ENCODE measurements around the gene MAST2. TPM values are rescaled to one million over a fixed set of nuclear protein-coding genes. Genes with fewer than 3 reads are reported as not detected.

MAST2 gene
- 10 to 100 TPM; 22.3 to 39.6 TPM for total RNA-seq

DNA sequence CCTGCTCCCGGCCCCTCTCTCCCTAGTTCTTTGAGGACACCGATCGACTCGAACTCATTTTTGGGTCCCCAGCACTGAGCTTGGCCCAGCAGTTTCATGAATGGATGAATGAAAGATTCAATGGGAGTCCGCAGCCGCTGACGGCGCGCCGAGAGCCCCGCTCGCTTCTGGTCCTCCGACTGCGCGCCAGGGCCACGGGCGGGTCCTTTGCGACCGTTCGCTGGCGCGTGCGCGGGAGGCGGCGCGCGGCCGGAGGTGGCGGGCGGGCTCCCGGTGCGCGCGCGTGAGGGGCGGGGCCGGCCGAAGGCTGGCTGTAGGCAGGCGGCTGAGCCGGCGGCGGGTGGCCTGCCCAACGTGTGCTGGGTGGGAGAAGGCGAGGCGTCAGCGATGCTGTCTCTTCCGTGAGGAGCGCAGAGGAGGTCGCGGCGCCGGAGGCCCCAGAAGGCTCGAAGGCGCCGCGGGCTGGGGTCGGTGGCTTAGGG, at the start of gene MAST2:
Gene MAST2, plus strand, starts transcription at position 314 of the 482 bp plus-strand sequence. CDS start 284 bp downstream, outside the sequence.
- Mint-ChIP-seq H3K36me3 (peaks cover 13 to 20% of the 10 kb centered on the region in 2 donors), H3K27ac (peak within 1 kb of the TSS; percentile 87 to 90), H3K9me3 (no peaks in the 10 kb centered on the region)
- DNase-seq (ENCODE audit: low spot score in 2 of 2): peak; percentile 89 to 92
- peak; percentile 89 to 98 for ATAC-seq

DNA sequence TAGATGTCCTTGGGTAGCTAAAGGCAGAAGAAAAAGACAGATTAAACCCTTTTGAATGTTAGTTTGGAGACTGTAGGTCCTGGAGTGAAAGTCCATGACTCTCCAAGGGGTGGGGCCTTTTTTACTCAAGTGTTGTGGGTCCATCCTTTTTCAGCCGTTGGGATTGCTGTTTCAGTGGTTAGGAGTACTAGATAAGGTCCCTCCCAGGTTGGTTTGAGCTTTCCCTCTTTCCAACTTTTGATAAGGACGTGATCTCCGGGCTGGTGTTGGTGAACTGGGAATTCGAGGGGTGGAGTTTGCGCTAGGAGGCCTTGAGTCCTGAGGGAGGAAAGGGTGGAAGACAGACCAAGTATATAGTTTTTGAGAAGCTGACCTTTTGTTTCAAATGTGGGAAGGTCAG, 47.7 kb upstream of the MAST2 start:
- Mint-ChIP-seq H3K27ac (no peak overlapping the region), H3K9me3 (peaks cover 8 to 19% of the 10 kb centered on the region in 2 donors), H3K36me3 (peaks cover 0 to 18% of the 10 kb centered on the region in 2 donors)
- ATAC-seq (no peak), DNase-seq (ENCODE audit: low spot score in 2 of 2) (no peak)

DNA sequence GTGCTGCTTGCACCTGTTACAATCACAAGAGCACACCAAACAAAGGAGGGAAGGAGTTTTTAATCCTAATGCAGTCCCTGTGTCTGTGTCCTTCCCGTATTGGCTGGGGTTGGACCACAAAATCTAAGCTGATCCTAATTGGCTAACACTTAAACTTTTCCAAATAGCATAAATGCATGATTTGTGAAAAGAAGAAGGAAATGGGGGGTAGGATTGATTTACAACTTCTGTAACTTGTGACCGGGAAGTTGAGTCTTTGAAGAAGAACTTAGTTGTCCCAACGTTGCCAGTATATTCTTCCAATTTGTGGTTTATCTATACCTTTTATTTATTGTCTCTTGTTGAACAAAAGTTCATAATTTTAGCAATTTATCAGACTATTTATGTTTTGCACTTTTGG, 41.1 kb upstream of the MAST2 start:
- Mint-ChIP-seq H3K9me3 (no peaks in the 10 kb centered on the region), H3K27ac (no peak overlapping the region), H3K36me3 (no peaks in the 10 kb centered on the region)
- DNase-seq (ENCODE audit: low spot score in 2 of 2): no peak
- ATAC-seq: no peak

DNA sequence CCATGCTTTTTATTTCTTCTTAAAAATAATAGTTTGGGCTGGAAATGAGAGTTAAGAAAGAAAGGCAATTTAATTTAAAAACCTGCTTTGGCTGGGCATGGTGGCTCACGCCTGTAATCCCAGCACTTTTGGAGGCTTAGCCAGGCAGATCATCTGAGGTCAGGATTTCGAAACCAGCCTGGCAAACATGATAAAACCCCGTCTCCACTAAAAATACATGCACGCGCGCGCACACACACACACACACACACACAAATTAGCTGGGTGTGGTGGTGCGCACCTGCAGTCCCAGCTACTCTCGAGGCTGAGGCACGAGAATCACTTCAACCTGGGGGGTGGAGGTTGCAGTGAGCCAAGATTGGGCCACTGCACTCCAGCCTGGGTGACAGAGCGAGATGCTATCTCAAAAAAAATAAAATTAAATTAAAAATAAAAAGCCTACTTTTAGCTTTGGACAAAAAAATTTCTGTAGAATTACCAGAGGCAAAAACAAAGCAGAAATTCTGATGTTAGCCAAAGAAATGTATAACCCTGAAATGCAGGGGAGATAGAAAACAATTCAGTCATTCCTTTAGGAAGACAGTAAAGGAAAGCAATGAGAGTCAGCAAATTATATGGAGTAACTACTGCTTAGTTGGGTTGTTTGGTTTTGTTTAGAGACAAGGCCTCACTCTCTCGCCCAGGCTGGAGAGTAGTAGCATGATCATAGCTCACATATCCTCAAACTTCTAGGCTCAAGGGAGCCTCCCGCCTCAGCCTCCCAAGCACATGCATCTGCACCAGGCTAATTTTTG, 37.2 kb upstream of the MAST2 start:
- ATAC-seq: no peak
- Mint-ChIP-seq H3K9me3 (no peaks in the 10 kb centered on the region), H3K36me3 (no peaks in the 10 kb centered on the region), H3K27ac (no peak overlapping the region)
- DNase-seq (ENCODE audit: low spot score in 2 of 2): no peak

DNA sequence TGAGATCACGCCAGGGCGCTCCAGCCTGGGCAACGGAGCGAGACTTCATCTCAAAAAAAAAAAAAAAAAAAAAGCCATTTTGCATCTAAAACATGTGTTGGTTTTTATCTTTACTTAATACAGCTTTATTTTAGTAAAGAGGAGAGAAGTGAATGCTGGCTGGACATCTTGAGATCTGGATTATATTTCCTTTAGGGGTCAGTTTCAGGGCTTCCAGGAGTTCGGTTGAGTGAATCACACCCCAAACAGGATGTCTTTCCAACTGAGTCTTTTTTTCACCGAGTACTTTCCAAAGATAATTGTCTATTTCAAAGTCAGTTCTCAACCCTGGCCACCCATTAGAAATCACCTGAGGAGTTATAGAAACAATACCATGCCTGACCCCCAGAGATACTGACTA, 36.4 kb upstream of the MAST2 start:
- DNase-seq (ENCODE audit: low spot score in 2 of 2): no peak
- Mint-ChIP-seq H3K27ac (no peak overlapping the region), H3K36me3 (no peaks in the 10 kb centered on the region), H3K9me3 (no peaks in the 10 kb centered on the region)
- no peak for ATAC-seq

DNA sequence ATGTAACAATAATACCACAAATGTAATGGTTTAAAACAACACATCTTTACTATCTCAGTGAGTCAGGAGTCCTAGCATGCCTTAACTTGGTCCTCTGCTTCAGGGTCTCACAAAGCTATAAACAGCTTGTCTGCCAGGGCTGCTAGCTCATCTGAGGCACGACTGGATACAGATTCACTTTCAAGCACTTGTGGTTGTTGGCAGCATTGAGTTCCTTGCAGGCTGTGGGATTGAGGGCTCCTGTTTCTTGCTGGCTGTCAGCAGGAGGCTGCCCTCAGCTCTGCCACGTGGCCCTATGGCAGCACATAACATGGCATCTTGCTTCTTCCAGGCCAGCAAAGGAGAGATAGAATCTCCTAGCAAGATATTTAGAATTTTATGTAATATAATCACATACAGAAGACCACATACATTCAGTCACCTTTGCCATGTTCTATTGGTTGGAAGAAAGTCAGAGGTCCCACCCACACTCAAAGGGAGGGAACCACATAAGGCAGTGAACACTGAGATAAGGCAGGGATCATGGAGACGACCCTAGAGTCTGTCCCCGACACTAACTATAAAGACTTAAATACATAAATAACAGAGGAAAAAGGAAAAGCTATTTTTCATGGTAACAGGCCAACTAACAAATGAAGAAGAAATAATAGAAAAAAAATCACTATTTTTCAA, 34.0 kb upstream of the MAST2 start:
- no peaks in the 10 kb centered on the region for H3K9me3 Mint-ChIP-seq
- H3K36me3 Mint-ChIP-seq: no peaks in the 10 kb centered on the region
- no peak overlapping the region for H3K27ac Mint-ChIP-seq
- ATAC-seq: no peak
- no peak for DNase-seq (ENCODE audit: low spot score in 2 of 2)

DNA sequence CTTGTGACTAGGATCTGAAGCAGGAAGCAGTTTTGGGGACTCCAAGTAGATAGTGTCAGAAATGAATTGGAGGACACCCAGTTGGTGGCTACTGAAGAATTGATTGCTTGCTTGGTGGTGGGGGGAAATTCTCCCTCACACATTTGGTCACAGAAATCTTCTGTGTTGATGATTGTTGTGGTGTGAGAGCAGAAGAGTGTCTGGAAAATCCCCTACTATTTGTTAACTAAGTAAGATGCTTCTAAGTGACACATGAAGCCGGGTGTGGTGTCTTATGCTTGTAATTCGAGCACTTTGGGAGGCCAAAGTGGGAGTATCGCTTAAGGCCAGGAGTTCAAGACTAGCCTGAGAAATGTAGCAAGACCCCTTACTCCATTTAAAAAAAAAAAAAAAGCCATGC, 30.4 kb upstream of the MAST2 start:
- no peaks in the 10 kb centered on the region for H3K9me3 Mint-ChIP-seq
- H3K27ac Mint-ChIP-seq: no peak overlapping the region
- ATAC-seq (no peak), DNase-seq (ENCODE audit: low spot score in 2 of 2) (no peak)
- H3K36me3 Mint-ChIP-seq: no peaks in the 10 kb centered on the region

DNA sequence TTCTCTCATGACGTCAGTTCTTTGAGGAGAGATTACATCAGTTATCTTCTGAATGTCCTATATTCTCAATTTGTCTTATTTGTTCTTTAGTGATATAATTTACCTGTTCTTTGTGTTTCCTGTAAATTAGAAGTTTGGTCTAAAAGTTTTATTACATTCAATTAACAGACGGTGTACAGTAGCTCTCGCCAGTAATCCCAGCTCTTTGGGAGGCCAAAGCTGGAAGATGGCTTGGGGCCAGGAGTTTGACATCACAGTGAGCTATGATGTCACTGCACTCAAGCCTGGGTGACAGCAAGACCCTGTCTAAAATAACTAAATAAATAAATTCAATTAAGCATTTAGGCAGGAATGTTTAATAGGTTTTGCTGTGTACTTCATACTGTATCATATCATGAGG, 27.6 kb upstream of the MAST2 start:
- H3K36me3 Mint-ChIP-seq: no peaks in the 10 kb centered on the region
- DNase-seq (ENCODE audit: low spot score in 2 of 2) (no peak), ATAC-seq (no peak)
- no peak overlapping the region for H3K27ac Mint-ChIP-seq
- H3K9me3 Mint-ChIP-seq: no peaks in the 10 kb centered on the region

DNA sequence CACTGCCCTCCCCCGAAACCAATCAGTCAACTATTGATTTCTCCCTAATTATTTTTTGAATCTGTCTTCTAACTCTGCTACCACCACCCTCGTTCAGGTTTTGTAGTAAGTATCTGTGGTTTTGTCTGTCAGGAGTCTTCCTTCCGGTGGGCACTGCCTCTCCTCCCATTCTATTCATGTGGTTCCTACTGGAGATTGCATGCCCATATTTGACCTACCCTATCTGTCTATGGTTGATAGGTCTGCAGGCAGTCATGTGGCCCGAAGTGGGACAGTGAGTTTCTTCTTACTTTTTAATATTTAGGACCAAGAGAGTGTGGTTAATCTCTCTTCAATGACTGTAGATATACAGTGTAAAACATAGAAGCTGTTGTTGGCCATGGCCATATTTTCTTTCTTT, 17.8 kb upstream of the MAST2 start:
- no peaks in the 10 kb centered on the region for H3K36me3 Mint-ChIP-seq
- DNase-seq (ENCODE audit: low spot score in 2 of 2) (peak in 1 of 2 donors; percentile 10), ATAC-seq (peak; percentile 94 to 100)
- no peaks in the 10 kb centered on the region for H3K9me3 Mint-ChIP-seq
- H3K27ac Mint-ChIP-seq: no peak overlapping the region

DNA sequence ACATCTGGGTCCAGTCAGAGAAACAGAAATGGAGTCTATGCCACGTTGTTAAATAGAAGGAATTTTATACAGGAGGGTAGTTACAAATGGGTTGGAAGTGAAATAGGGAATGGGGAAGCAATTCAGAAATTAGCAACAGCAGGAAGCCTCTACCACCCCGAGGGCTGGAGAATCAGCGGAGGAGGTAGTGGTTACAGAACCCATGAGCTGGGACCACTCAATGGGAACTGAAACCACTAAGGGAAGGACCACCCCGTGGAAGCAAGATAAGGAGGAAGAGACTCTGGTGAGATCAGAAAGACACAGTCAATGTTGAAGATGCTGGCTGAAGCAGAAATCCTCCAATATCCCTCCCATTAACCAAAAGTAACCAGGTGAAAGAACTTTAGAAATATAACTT, 15.5 kb upstream of the MAST2 start:
- DNase-seq (ENCODE audit: low spot score in 2 of 2): no peak
- H3K9me3 Mint-ChIP-seq: no peaks in the 10 kb centered on the region
- no peak overlapping the region for H3K27ac Mint-ChIP-seq
- no peaks in the 10 kb centered on the region for H3K36me3 Mint-ChIP-seq
- no peak for ATAC-seq

DNA sequence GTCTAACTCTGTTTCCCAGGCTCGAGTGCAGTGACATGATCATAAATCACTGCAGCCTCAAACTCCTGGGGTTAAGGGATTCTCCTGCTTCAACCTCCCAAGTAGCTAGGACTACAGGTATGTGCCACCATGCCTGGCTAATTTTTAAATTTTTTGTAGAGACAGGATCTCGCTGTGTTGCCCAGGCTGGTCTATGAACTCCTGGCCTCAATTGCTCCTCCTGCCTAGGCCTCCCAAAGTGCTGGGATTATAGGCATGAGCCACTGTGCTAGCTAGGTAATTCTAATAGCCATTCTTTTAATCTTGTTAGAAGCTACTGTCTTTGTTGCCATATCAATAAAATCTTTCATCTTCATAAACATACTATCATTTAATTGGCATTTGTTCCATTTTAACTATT, 13.8 kb upstream of the MAST2 start:
- DNase-seq (ENCODE audit: low spot score in 2 of 2) (no peak), ATAC-seq (no peak)
- no peaks in the 10 kb centered on the region for H3K9me3 Mint-ChIP-seq
- no peak overlapping the region for H3K27ac Mint-ChIP-seq
- H3K36me3 Mint-ChIP-seq: no peaks in the 10 kb centered on the region

DNA sequence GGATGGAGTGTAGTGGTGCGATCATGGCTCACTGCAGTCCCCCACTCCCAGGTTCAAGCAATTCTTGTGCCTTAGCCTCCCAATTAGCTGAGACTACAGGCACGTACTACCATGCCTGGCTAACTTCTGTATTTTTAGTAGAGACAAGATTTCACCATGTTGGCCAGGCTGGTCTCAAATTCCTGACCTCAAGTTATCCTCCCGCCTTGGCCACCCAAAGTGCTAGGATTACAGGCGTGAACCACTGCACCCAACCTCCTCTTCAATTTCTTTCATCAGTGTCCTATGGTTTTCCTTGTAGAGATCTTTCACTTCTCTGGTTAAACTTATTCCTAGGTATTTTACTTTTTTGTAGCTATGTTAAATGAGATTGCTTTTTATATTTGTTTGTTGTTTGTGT, 10.7 kb upstream of the MAST2 start:
- DNase-seq (ENCODE audit: low spot score in 2 of 2) (no peak), ATAC-seq (no peak)
- H3K27ac Mint-ChIP-seq: no peak overlapping the region
- H3K36me3 Mint-ChIP-seq: no peaks in the 10 kb centered on the region
- H3K9me3 Mint-ChIP-seq: no peaks in the 10 kb centered on the region

DNA sequence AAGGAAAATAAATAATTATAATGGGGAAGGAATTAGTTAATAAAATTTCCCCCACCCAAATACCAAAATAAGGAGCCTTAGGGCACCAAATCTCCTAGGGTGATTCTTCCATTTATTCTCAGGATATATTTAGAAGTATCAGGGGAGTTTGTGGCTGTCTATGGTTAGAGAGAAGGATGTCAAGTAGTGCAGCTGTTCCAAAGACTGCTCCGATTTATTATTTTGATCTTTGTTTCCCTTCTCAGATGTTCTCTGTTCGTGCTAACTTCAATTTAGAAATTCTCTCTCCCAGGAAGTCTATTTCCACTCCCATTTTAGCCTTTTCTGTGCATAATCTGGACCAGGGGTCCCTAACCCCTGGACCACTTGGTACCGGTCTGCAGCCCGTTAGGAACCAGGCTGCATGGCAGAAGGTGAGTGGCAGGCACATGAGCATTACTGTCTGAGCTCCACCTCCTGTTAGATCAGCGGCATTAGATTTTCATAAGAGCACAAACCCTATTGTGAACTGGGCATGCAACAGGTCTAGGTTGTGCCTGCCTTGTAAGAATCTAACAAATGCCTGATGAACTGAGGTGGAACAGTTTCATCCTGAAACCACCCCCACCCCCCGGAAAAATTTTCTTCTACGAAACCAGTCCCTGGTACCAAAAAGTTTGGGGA, 9.3 kb upstream of the MAST2 start:
- no peak for DNase-seq (ENCODE audit: low spot score in 2 of 2)
- Mint-ChIP-seq H3K36me3 (no peaks in the 10 kb centered on the region), H3K27ac (no peak overlapping the region), H3K9me3 (no peaks in the 10 kb centered on the region)
- no peak for ATAC-seq

DNA sequence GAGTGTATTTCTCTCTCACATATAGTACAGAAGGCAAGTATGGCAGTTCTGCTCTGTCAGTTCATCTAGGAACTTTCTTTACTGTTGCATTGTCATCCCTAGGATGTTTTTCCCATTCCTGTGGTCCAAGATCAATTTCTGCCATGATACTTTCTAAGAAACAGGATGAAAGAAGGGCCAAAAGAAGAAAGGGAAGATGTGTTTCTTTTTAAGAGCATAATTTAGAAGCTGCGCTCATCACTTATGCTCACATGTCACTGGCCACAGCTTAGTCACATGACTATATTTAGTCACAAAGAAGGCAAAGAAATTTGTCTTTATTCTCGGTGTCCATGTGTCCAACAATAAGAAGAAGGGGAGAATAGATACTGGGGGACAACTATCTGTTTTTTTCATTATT, 7.0 kb upstream of the MAST2 start:
- H3K9me3 Mint-ChIP-seq: no peaks in the 10 kb centered on the region
- no peak for DNase-seq (ENCODE audit: low spot score in 2 of 2)
- no peak for ATAC-seq
- H3K36me3 Mint-ChIP-seq: no peaks in the 10 kb centered on the region
- H3K27ac Mint-ChIP-seq: no peak overlapping the region

DNA sequence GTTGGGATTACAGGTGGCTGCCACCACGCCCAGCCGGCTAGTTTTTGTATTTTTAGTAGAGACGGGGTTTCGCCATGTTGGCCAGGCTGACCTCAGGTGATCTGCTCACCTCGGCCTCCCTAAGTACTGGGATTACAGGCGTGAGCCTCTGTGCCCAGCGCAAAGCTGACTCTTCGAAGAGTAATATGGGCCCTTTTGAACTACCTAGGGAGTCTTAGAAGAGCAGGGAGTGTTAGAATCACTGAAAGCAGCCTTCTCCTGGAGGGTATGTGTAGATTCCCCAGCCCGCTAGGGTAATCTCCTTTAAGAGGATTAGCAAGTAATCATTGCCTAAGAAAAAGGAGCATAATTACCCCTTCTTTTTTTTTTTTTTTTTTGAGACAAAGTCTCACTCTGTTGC, 6.5 kb upstream of the MAST2 start:
- Mint-ChIP-seq H3K27ac (no peak overlapping the region), H3K36me3 (no peaks in the 10 kb centered on the region)
- no peak for ATAC-seq

DNA sequence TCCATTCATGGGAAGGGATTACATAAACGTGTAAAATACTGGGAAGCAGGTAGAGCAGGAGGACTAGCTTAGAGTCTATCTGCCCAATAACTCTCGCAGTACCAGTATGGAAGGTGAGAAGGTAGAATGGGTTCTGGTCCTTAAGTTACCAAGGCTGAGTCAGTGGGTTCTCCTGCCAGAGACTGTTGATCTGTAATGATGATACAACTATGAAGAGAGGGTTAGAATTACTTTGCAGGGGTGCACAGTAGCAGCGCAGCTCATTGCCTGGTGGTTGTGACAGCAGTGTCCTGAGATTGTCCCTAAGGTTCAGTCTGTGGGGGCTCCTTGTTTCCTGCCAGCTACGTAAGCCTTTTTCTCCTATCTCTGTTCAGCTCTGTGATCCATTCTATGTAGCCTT, 2.5 kb upstream of the MAST2 start:
- Mint-ChIP-seq H3K27ac (no peak overlapping the region), H3K9me3 (no peaks in the 10 kb centered on the region), H3K36me3 (peaks cover 0 to 14% of the 10 kb centered on the region in 2 donors)
- DNase-seq (ENCODE audit: low spot score in 2 of 2) (no peak), ATAC-seq (no peak)

More for the DNA sequence above, 6.5 kb upstream of the MAST2 start:
- DNase-seq (ENCODE audit: low spot score in 2 of 2): no peak
- H3K9me3 Mint-ChIP-seq: no peaks in the 10 kb centered on the region
